Left hindlimb (tissue), 1 donor: ENCODE results near the gene SAE1.
A peak's percentile ranks its signal among the peaks of the same experiment; 100 is the strongest.

Experiments
- DNase-seq: peaks from one replicate; pipeline ENCODE4 v3.0.0-alpha.2; 2018

SAE1 gene

DNA sequence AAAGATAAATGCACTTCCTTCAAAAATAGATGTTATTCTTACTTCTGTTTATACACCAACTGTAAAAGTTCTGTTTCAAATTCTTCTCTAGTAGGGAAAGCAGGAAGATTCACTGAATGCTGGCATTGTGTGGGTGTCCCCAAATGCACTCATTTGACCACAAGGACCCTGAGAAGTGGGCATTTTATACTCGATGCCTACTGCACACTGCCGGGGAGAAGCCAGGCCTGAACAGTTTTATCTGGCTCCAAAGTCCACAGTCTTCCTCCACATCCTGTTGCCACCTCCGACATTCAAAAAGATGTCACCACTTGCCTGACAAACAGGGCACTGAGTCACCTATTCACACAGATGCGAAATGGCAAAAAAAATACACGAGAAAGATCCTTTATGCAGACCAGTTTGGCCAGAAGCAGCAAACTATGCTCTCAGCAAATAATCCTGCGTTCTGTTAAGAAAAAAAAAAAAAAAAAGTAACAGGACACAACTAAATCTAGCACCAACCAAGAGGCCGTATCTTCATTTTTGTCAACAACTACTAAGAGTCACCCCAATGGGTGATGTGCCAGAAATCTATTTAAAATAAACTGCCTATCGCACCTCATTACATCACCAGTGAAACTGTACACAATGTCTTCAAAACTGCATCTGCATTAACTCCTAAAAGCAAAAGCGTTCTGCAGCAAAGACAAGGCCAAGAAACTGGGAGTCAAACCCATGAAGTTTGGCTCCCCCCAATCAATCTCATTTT lies 23.3 kb upstream of the SAE1 start:
- no peak for DNase-seq

DNA sequence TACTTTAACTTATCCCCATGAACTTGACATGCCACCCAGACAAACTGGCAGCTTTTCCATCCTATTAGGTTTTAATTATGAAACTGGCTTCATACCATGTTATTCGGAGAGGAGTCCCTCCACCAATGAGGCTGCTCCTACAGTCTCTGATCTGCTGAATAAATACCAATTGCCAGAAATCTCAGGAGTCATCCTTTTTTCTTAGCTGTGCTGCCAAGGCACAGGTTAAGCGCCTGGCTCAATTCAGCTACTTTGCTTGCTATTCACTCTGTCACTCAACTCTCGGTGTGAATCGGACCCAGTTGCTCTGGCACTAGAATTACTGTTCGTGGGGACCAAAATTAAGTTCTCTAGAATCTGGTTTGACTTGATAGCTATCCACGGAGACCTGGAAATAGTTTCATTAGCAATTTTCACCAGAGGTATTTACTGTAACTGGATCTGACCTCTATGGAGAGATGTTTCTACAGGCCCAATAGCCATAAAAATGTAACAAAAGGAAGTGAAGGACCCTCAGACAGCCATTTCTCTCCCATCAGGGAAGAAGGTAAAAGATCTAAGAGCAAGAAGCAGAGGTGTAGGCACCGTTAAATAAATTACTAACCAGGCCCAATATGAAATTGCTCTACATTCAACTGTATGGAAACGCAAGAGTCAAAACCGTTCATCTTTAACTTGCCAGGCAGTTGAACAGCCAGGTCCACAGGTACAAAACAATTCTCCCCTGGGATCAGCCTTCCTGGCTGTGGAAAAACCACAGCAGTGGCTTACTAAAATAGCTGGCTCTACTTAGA lies 22.5 kb upstream of the SAE1 start:
- DNase-seq: no peak

DNA sequence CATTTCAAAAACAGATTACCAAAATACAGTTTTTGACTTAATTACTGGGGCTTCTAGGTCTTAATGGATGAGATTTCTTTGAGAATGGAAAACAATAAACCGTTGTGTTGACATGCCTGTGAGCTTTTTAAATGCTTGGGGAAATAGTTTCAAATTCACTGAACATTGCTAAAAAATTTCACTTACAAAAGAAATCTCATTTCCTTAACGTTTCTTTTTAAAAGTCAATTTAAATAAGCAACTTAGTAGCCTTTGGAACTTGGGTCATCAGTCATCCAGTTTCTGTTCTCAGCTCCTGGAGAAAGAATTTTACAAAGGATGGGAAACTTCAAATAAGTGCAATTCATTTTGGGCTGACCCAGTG lies 21.5 kb upstream of the SAE1 start:
- DNase-seq: no peak

DNA sequence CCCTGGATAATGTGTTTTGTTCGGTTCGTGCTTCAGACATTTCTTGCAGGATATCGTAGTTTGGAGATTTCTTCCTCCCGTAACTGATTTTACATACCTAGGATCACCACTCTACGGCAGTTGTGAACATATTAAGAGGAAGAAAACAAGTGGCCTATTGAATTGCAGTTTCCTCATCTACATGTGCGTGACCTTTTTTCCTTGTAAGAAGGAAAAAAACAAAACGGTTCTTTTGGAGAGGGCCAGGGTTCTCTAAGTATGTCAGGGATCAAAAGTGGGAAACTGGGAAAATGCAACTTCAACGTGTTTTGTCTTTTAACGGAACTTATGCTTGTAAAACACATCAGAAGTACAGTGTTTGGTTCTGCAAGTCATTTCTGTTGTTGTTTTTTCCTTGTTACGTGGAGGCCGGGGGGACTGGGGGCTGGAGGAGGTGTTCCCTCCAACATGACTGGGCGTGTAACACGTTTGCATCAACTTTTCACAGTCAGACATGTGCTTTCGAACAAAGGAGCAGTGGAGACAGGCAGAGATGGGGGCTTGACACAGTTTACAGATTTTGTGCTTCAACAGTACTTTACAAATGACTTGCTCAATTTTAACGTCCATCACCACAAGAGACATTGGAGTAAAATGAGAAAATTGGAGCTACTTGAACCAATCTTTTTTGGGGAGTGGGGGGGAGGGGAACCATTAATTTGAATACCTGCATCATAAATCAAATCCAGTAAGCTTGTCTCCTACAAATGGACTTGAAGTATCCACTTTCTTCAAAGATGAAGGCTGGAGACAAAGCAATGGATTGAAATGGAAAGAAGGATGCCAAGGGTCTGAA lies 20.9 kb upstream of the SAE1 start:
- no peak for DNase-seq

DNA sequence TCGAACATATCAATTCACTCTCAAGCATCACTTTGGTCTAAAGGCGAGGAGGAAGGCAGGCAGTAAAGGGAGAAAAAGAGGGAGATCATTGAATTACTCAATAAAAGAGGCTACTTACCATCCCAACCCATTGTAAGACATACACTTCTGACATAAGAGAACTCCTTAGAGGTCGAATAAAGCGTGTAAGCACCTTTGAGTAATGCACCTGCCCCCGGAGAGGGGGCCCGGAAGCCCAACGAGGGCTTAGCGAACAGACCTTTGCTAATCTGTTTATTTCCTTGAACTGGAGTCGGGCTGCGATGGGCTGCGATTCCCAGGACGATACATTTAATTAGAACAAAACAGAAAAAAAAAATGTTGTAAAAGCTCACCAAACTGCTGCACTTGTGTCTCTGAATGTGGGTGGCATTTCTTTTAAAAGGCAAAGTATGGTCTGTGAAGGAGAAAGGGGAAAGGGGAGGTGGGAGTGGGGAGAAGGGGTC lies 20.1 kb upstream of the SAE1 start:
- no peak for DNase-seq

DNA sequence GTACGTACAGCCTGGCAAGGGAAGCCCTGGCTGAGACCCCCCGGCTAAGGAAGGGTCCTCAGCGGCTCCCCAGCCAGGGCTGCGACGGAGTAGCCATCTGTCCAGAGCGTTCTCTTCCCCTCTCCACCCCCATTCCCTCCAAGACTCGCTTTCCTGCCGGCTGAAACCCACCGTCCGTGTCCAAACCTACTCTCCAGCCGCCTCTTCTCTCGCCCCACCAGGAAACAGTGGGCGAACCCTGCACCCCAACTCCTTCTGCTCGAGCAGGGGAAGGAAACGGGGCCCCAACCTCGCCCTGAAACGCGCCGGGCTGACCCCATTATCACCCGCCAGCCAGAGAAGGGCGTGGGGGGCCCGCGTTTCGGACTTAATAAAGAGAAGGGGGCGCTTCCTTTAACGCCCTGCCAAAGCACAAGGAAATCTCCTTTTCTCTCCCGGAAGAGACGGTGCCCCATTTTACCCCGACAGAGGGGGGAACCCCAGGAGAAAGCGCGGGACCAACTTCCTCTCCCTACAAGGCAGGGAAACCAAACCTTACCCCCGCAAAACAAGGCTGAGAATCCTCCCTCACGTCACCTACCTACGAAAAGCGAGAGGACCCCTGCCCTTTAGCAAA lies 19.5 kb upstream of the SAE1 start:
- no peak for DNase-seq

DNA sequence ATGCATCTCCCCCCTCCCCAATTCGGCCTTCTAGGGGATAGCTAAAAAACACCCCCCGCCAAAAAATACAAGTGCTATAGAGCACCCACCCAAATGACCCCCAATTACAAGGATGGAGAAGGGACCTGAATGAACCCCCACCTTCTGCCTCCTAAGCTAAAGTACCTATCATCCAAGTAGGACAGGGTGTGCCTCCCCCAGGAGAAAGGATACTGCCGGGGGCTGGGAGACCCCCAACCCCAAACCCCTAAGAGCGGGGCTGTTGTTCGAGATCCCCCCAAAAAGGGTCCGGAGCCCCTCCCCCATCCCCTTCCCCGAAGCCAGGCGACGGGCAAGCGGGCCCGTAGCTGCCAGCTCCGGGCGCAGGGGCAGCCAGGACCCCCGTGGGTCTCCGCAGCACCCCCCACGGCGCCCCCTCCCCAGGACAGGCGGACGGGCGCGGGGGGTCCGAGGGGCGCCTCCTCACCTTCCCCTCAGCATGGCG lies 18.9 kb upstream of the SAE1 start:
- no peak for DNase-seq

DNA sequence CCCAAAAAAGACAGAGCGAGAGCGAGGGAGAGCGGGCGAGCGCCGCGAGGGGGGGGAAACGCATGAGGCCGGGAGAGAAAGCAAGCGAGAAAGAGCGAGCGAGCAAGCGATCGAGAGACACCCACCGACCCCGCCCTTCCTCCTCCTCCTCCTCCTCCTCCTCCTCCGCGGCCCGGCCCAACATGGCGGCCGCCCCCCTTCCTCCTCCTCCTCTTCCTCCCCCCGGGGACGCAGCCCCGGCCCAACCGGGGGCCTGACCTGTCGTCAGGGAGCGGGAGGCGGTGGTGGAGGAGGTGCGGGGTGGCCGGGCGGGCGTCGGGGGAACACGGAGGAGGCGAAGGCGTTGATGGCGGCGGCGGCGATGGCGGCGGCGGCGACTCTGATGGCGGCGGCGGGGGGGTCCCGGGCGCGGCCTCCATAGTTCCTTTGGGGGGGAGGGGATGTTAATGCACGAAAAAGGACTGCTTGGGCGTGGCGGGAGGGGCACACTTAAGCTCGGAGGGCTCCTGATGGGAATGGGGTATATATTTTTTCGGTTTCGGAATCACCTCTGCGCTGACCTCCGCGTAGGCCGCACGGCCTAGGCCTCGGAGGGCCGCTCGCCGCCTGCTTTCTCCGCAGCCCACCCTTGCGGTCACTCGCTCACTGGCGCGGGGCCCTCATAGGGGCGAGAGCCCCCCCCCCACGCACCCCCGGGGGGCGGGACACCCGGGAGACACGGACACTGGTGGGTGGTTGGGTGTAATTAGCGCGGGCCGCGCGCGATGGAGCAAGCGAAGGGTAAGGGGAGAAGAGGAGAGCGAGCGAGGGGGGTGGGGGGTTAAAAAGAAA lies 18.3 kb upstream of the SAE1 start:
- DNase-seq: peak; percentile 93

DNA sequence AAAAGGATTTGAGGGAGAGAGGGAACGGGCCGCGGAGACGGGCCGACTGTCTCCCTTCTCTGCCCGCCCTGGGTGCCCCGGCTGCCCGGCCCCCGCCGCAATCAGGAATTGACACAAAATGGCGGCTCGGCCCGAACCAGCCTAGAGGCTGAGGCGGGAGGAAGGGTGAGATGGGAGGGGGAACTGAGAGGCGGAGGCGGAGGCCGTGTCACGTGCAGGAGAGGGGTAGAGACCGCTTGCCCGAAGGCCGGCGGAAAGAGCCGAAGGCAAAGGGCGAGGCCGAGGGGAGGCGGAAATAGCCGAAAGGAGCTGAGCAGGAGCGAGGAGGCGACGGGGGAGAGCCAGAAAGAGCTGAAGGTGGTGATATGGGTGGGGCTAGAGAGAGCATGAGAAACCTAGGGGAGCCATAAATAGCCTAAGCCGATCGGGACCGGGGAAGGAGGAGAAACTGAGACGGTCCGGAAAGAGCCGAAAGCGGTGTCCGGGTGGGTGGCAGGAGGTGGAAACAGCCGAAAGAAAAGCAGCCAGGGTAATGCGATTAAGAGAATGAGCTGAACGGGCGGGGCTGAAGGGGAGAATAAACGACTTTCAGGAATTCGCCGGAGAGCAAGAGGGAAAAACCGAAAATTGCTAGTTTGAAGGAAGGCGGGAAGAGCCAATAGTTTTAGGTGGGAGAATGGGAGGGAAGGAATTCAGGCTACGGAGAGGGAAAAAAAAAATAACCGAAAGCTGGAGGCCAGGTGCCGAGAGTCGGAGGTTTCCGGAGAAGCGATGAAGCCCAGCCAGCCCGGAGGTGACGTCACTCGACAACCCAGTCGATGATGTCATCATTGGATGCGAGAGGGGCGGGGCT lies 17.4 kb upstream of the SAE1 start, which contains the start of gene ZC3H4:
ZC3H4 (minus strand) TSS at position 780 of the 853 bp plus-strand sequence. CDS start 1,192 bp downstream, outside the sequence.
- DNase-seq: peak; percentile 100

DNA sequence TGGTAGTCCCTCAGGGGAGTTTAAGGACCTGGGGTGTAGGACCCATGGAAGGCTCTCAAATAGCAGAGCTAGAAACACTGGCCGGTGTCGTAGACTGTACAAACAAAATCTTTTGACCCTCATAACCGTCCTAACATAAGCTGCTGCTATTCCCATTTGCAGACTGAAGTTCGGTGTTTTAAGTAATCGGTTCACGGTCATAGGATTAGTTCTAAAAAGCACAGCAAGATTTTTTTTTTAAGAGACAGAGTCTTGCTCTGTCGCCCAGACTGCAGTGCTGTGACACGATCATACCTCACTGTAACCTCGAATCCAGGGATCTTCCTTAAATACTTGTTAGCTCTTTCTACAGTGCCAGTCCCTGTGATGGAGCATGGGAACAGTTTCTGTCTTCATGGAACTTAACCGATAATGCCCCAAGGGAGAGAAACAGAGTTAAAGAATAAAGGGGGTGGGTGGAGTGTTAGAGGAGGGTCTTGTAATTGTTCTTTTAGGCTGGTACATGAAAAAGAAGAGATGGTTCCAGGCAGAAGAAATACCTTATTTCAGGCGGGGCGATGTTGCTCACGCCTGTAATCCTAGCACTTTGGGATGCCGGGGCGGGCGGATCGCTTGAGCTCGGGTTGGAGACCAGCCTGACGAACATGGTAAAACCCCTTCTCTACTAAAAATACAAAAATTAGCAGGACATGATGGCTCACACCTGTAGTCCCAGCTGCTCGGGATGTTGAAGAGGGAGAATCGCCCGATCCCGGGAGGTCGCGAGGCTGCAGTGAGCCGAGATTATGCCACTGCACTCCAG lies 16.6 kb upstream of the SAE1 start:
- DNase-seq: no peak

DNA sequence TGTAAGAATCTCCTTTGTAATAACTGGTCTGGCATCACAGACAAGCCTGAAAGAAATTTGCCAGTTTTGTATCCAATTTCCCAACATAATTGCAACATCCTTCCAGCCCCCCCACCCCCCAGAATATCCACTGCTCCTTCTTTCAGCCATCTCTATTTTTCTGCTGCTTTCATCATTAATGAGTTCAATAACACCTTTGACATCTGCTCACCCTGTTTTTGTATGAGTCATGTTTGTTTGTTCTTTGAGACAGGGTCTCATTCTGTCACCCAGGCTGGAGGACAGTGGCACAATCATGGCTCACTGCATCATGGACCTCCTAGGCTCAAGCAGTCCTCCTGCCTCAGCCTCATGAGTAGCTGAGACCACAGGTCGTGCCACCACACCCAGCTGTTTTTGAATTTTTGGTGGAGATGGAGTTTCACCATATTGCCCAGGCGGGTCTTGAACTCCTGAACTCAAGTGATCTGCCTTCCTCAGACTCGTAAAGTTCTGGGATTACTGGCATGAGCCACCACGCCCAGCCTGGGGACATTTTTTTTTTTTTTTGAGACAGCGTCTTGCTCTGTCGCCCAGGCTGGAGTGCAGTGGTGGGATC lies 10.1 kb upstream of the SAE1 start:
- DNase-seq: no peak

DNA sequence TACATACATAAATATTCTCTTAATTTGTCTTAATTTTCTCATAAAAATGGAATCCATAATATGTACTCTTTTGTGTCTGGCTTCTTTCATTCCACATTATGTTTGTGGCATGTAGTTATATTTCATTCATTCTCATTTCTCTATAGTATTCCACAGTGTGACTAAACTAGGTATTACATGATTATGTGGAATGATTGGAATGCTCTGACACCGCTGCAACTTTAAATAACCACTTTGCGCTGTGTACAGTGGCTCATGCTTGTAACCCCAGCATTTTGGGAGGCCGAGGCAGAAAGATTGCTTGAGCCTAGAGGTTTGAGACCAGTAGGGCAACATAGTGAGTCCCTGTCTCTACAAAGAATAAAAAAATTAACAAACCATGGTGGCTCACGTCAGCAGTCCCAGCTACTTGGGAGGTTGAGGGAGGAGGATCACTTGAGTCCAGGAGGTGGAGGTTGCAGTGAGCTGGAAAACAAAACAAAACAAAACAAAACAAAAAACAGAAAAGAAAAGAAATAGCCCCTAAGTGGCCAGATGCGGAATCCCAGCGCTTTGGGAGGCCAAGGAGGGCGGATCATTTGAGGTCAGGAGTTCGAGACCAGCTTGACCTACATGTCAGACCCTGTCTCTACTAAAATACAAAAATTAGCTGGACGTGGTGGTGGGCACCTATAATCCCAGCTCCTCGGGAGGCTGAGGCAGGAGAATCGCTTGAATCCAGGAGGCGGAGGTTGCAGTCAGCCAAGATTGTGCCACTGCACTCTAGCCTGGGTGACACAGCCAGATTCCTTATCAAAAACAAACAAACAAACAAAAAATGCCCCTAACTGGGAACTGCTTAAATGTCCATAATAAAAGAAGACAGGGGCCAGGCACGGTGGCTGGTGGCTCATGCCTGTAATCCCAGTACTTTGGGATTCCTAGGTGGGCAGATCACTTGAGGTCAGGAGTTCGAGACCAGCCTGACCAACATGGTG lies 8.0 kb upstream of the SAE1 start:
- DNase-seq: no peak

DNA sequence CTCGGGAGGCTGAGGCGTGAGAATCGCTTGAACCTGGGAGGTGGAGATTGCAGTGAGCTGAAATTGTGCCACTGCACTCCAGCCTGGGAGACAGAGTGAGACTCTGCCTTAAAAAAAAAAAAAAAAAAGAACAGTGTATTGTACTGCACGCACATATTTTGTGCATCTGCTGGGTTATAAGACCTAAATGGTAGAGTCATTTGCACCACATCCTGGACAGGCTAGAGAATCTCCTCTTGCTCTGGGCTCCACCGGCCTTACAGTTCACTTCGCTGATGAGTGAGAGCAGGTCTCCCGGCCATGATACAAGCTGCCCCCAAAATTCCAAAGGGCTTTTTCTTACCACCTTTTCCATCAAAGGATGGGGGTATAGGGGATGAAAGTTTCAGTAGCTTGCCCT lies 7.2 kb upstream of the SAE1 start:
- DNase-seq: no peak

DNA sequence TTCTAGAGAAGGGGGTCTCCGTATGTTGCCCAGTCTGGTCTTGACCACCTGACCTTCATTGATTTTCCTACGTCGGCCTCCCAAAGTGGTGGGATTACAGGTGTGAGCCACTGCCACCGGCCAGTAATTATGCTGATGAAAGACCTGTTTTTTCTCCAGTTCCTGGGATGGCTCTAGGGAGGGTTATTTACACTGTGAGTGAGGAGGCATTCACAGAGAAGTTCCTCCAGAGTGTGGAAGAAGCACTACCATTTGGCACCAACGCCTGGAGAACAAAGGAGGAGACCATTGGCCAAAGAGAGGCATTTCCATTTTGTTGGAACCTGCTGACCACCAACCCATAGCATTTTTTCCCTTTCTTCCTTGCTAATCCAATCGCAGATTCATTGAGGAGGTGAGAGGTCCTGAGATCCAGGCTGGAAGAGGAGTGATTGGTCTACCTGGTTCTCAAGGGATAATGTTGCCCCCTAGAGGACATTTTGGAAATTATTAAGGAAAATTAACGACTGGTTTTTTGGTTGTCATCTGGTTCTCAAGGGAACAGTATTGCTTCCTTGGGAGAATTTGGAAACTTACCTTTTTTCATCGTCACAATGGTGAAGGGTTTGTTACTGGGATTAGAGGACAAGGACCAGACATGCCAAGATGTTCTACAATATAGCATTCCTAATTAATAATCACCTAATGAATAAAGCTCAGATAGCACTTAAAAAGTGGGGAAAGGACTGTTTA lies 5.5 kb upstream of the SAE1 start:
- DNase-seq: no peak

DNA sequence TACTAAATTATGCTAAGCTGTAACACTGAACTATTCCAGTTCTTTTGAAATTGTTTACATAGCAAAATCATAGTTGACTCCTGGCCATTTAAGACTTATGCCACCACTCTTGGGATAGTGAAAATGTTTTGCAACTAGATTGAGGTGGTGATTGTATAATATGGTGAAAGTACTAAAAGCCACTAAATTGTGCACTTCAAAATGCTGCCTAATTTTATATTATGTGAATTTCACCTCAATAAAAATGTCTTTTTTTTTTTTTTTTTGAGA lies 5.0 kb upstream of the SAE1 start:
- no peak for DNase-seq

DNA sequence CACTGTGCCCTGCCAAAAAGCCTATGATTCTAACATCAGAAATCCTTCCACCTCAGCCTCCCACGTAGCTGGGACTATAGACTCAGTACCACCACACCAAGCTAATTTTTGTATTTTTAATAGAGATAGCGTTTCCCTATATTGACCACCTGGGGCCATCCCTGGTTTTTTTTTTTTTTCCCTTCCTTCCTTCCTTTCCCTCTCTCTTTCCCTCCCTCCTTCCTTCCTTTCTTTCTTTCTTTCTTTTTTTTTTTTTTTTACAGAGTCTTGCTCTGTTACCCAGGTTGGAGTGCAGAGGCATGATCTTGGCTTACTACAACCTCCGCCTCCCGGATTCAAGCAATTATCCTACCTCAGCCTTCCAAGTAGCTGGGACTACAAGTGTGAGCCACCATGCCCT lies 1.1 kb upstream of the SAE1 start:
- no peak for DNase-seq

DNA sequence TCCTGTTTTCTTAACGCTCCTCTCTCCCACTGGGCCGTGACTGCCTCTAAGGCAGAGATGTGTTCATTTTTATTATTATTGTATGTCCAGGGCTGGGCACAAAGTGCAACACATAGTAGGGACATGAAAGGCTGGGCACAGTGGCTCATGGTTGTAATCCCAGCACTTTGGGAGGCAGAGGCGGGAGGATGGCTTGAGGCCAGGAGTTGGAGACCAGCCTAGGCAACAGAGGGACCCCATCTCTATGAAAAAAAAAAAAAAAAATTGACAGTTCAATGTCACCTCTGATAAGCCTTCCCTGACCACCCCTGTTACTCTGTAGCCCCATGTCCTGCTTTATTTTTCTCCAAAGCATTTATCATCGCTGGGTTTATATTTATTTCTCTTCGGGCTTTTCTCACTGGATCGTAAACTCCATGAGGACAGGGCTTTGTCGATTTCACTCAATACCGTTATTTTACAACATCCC lies 481 bp upstream of the SAE1 start:
- DNase-seq: no peak
